Measurements from ENCODE around the gene MRNIP.
"Not testable (repeated sequence)": the region's sequence is repeated elsewhere in the genome, so short reads cannot be mapped to it uniquely, and the experiment has no call there.

Gene MRNIP

DNA sequence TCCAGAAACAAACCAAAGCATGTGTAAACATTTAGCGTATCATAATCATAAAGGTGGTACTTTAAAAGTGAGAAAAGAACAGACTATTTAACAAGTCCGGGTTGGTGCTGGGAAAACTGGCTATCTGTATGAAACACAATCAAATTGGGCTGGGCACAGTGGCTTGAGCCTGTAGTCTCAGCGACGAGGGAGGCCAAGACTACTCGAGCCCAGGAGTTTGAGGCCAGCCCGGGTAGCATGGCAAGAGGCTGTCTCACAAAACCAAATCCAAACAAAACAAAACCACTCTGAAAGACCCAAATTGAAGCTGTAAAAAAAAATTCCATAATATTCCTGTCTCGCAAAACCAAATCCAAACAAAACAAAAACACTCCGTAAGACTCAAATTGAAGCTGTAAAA, 4.3 kb downstream of the MRNIP start:
- Histone ChIP-seq H3K4me1 (ENCODE audit: control insufficient read depth, insufficient read depth, low read length) (peaks cover 5% of the 10 kb centered on the region), H3K9me3 (ENCODE audit: control insufficient read depth, low read length) (no peaks in the 10 kb centered on the region), H3K36me3 (ENCODE audit: control insufficient read depth, insufficient read depth, low read length, severe bottlenecking) (peaks cover 30% of the 10 kb centered on the region), H3K4me3 (ENCODE audit: low read length) (no peak overlapping the region), H3K9ac (ENCODE audit: low read length) (no peak overlapping the region), H3K27me3 (replicated peaks; ENCODE audit: control insufficient read depth, insufficient read depth, low read length) (no peaks in the 10 kb centered on the region)
- DNase-seq (ENCODE audit: low read depth): no peak

DNA sequence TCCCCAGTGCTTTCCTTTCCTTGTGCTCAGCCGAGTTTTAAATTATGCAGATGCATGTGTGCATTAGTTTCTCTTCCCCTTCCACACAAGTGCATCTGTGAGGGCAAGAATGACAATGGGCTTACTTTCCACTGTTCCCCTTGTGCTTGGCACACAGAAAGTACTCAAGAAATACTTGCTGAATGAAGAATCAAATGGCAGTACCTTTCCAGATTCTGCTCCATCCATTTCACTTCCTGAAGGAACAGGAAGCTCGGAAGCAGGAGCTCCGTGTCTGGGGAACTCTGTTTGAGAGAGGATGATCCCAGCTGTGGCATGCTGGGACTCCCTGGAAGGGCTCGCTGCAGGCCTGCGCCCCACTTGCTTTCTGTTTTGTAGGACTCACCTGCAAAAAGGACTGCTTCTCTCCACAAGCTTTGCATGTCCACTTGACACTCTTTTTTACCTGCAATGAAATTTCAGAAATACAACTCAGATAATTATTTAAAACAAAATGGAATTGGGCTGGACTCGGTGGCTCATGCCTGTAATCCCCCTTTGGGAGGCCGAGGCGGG, 5.5 kb downstream of the MRNIP start:
- Histone ChIP-seq H3K27me3 (replicated peaks; ENCODE audit: control insufficient read depth, insufficient read depth, low read length) (no peaks in the 10 kb centered on the region), H3K36me3 (ENCODE audit: control insufficient read depth, insufficient read depth, low read length, severe bottlenecking) (peaks cover 38% of the 10 kb centered on the region), H3K4me1 (ENCODE audit: control insufficient read depth, insufficient read depth, low read length) (peaks cover 5% of the 10 kb centered on the region), H3K4me3 (ENCODE audit: low read length) (no peak overlapping the region), H3K9me3 (ENCODE audit: control insufficient read depth, low read length) (no peaks in the 10 kb centered on the region), H3K9ac (ENCODE audit: low read length) (no peak overlapping the region)
- DNase-seq (ENCODE audit: low read depth): no peak

DNA sequence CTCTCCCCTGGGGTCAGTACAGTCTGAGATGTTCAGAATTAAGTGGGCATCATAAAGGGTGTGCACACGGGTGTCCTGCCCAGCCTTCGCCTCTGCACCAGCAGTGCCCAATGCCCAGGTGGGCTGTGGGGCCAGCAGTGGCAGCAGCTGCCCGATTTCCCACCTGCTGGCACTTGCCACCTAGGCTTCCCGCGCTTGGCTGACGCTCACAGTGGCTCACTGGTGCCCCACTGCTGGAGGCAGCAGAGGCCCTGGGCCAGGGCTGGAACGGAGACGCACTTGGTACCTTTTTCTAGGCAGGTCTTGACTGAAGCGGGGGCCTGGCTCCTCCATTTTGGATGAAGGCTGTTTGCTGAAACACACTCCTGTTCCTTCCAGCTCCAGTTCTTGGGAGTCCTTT, 17.0 kb downstream of the MRNIP start:
- no peak for DNase-seq (ENCODE audit: low read depth)
- H3K9ac ChIP-seq (ENCODE audit: low read length): no peak overlapping the region
- no peak overlapping the region for H3K4me3 ChIP-seq (ENCODE audit: low read length)
- no peaks in the 10 kb centered on the region for H3K4me1 ChIP-seq (ENCODE audit: control insufficient read depth, insufficient read depth, low read length)
- H3K9me3 ChIP-seq (ENCODE audit: control insufficient read depth, low read length): peaks cover 12% of the 10 kb centered on the region
- peaks cover 26% of the 10 kb centered on the region for H3K36me3 ChIP-seq (ENCODE audit: control insufficient read depth, insufficient read depth, low read length, severe bottlenecking)
- H3K27me3 ChIP-seq (replicated peaks; ENCODE audit: control insufficient read depth, insufficient read depth, low read length): no peaks in the 10 kb centered on the region

DNA sequence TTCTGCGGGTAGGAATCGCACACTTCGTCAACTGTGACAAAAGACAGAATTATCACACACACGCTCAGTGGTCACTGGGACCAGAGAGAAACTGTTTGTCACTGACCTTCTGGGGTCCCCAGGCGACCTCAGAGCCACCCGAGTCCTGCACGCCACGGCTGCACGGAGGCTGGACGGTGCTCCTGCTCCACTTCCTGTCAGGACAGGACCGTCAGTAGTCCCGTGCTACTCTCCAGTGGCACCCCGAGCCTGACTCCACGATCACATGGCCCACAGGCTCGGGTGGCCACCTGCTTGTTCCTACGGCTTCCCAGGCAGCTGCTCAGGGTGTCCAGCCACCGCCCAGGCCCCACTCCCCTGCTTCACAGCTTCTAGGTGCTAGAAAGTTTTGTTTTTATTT, 17.9 kb downstream of the MRNIP start:
- Histone ChIP-seq H3K4me3 (ENCODE audit: low read length) (no peak overlapping the region), H3K36me3 (ENCODE audit: control insufficient read depth, insufficient read depth, low read length, severe bottlenecking) (peaks cover 31% of the 10 kb centered on the region), H3K9me3 (ENCODE audit: control insufficient read depth, low read length) (peaks cover 12% of the 10 kb centered on the region), H3K4me1 (ENCODE audit: control insufficient read depth, insufficient read depth, low read length) (no peaks in the 10 kb centered on the region), H3K9ac (ENCODE audit: low read length) (no peak overlapping the region), H3K27me3 (replicated peaks; ENCODE audit: control insufficient read depth, insufficient read depth, low read length) (no peaks in the 10 kb centered on the region)
- DNase-seq (ENCODE audit: low read depth): no peak

DNA sequence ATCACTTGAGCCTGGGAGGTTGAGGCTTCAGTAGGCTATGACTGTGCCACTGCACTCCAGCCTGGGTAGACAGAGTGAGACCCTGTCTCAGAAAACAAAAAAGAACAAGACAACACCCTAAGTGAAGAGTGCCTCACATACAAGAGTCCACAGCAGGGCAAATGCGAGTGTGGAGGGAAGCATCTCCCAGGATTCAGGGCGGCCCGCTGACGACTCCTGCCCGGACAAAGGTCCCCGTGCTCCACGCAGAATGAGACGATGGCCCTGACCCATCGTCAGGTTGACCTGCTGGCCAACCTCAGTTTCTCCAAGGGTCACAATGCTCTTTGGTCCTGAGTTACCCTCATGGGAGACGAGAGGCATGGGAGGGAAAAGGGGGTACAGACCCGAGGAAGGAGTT, 18.3 kb downstream of the MRNIP start:
- DNase-seq (ENCODE audit: low read depth): no peak
- no peaks in the 10 kb centered on the region for H3K27me3 ChIP-seq (replicated peaks; ENCODE audit: control insufficient read depth, insufficient read depth, low read length)
- H3K4me1 ChIP-seq (ENCODE audit: control insufficient read depth, insufficient read depth, low read length): no peaks in the 10 kb centered on the region
- no peak overlapping the region for H3K9ac ChIP-seq (ENCODE audit: low read length)
- peaks cover 12% of the 10 kb centered on the region for H3K9me3 ChIP-seq (ENCODE audit: control insufficient read depth, low read length)
- H3K4me3 ChIP-seq (ENCODE audit: low read length): no peak overlapping the region
- H3K36me3 ChIP-seq (ENCODE audit: control insufficient read depth, insufficient read depth, low read length, severe bottlenecking): peaks cover 35% of the 10 kb centered on the region

DNA sequence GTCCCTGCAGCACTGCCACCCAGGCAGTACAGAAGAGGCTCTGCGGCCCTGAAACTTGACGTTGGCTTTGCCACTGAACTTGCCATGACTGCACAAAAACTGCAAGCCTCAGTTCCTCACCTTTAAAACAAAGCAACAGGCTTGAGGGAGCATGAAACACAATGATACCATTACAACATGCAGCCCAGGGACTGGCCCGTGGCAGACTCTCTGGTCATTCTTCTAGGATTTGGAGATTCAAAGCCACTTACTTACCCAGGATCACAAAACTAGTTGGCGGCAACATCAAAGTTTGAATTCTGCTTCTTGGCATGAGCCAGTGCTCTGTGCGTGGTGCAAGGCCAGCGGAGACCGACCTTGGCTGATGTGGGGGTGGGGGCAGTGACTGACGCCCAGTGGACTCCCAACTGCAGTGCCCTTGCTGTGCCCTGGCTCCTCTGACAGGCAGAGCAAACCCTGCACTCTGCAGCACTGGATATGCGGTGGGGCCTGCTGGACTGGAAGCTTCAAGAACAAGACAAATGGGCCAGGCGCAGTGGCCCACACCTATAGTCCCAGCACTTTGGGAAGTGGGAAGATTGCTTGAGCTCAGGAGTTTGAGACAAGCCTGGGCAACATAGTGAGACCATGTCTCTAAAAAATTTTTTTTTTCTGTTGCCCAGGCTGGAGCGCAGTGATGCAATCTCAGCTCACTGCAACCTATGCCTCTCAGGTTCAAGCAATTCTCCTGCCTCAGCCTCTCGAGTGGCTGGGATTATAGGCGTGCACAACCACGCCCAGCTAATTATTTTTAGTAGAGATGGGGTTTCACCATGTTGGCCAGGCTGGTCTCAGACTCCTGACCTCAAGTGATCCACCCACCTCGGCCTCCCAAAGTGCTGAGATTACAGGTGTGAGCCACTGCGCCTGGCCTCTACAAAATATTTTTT, 19.0 kb downstream of the MRNIP start:
- DNase-seq (ENCODE audit: low read depth): no peak
- H3K9ac ChIP-seq (ENCODE audit: low read length): no peak overlapping the region
- no peaks in the 10 kb centered on the region for H3K27me3 ChIP-seq (replicated peaks; ENCODE audit: control insufficient read depth, insufficient read depth, low read length)
- peaks cover 32% of the 10 kb centered on the region for H3K36me3 ChIP-seq (ENCODE audit: control insufficient read depth, insufficient read depth, low read length, severe bottlenecking)
- no peak overlapping the region for H3K4me3 ChIP-seq (ENCODE audit: low read length)
- peaks cover 5% of the 10 kb centered on the region for H3K9me3 ChIP-seq (ENCODE audit: control insufficient read depth, low read length)
- no peaks in the 10 kb centered on the region for H3K4me1 ChIP-seq (ENCODE audit: control insufficient read depth, insufficient read depth, low read length)

DNA sequence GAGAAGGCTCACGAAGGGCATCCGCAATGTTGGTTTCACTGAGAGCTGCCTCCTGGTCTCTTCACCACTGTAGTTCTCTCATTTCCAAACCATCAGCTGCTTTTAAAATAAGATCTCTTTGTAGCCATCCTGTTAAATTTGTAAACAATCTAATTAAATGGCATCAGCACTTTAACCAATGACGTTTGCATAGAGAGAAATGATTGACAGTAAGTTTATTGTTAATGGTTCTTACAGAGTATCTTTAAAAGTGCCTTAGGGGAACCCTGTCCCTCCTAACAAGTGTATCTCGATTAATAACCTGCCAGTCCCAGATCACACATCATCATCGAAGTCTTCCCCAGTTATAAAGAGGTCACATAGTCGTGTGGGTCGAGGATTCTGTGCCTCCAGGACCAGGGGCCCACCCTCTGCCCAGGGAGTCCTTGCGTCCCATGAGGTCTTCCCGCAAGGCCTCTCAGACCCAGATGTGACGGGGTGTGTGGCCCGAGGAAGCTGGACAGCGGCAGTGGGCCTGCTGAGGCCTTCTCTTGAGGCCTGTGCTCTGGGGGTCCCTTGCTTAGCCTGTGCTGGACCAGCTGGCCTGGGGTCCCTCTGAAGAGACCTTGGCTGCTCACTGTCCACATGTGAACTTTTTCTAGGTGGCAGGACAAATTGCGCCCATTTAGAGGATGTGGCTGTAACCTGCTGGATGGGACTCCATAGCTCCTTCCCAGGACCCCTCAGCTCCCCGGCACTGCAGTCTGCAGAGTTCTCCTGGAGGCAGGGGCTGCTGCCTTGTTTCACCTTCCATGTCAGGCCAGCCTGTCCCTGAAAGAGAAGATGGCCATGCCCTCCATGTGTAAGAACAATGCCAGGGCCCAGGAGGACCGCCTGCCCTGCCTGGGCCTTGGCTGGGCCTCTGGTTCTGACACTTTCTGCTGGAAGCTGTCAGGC, 21.3 kb downstream of the MRNIP start:
- Histone ChIP-seq H3K4me3 (ENCODE audit: low read length) (no peak overlapping the region), H3K4me1 (ENCODE audit: control insufficient read depth, insufficient read depth, low read length) (peaks cover 3% of the 10 kb centered on the region), H3K9ac (ENCODE audit: low read length) (no peak overlapping the region), H3K27me3 (replicated peaks; ENCODE audit: control insufficient read depth, insufficient read depth, low read length) (no peaks in the 10 kb centered on the region), H3K9me3 (ENCODE audit: control insufficient read depth, low read length) (no peaks in the 10 kb centered on the region), H3K36me3 (ENCODE audit: control insufficient read depth, insufficient read depth, low read length, severe bottlenecking) (peaks cover 50% of the 10 kb centered on the region)
- DNase-seq (ENCODE audit: low read depth): no peak

DNA sequence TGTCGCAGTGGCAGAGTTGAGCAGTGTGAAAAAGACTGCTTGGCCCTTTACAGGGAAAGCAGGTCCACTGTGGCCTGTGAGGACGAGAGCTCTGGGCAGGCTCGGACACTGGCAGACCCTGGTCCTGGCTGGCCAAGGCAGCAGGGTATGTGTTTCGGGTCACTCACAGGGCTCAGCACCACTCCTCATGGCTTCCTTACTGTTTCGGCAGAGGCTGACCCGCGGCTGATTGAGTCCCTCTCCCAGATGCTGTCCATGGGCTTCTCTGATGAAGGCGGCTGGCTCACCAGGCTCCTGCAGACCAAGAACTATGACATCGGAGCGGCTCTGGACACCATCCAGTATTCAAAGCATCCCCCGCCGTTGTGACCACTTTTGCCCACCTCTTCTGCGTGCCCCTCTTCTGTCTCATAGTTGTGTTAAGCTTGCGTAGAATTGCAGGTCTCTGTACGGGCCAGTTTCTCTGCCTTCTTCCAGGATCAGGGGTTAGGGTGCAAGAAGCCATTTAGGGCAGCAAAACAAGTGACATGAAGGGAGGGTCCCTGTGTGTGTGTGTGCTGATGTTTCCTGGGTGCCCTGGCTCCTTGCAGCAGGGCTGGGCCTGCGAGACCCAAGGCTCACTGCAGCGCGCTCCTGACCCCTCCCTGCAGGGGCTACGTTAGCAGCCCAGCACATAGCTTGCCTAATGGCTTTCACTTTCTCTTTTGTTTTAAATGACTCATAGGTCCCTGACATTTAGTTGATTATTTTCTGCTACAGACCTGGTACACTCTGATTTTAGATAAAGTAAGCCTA, 22.2 kb downstream of the MRNIP start:
- Histone ChIP-seq H3K4me3 (ENCODE audit: low read length) (no peak overlapping the region), H3K36me3 (ENCODE audit: control insufficient read depth, insufficient read depth, low read length, severe bottlenecking) (peaks cover 59% of the 10 kb centered on the region), H3K27me3 (replicated peaks; ENCODE audit: control insufficient read depth, insufficient read depth, low read length) (no peaks in the 10 kb centered on the region), H3K4me1 (ENCODE audit: control insufficient read depth, insufficient read depth, low read length) (peaks cover 3% of the 10 kb centered on the region), H3K9ac (ENCODE audit: low read length) (no peak overlapping the region), H3K9me3 (ENCODE audit: control insufficient read depth, low read length) (no peaks in the 10 kb centered on the region)
- DNase-seq (ENCODE audit: low read depth): no peak

DNA sequence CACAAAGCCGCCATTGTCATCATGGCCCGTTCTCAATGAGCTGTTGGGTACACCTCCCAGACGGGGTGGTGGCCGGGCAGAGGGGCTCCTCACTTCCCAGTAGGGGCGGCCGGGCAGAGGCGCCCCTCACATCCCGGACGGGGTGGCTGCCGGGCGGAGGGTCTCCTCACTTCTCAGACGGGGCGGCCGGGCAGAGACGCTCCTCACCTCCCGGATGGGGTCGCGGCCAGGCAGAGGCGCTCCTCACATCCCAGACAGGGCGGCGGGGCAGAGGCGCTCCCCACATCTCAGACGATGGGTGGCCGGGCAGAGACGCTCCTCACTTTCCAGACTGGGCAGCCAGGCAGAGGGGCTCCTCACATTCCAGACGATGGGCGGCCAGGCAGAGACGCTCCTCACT, 23.7 kb downstream of the MRNIP start:
- not testable (repeated sequence) for H3K27me3 ChIP-seq (replicated peaks; ENCODE audit: control insufficient read depth, insufficient read depth, low read length); DNase-seq (ENCODE audit: low read depth); H3K9ac ChIP-seq (ENCODE audit: low read length); H3K4me3 ChIP-seq (ENCODE audit: low read length); H3K9me3 ChIP-seq (ENCODE audit: control insufficient read depth, low read length); H3K4me1 ChIP-seq (ENCODE audit: control insufficient read depth, insufficient read depth, low read length)
- H3K36me3 ChIP-seq (ENCODE audit: control insufficient read depth, insufficient read depth, low read length, severe bottlenecking): peaks cover 75% of the 10 kb centered on the region

DNA sequence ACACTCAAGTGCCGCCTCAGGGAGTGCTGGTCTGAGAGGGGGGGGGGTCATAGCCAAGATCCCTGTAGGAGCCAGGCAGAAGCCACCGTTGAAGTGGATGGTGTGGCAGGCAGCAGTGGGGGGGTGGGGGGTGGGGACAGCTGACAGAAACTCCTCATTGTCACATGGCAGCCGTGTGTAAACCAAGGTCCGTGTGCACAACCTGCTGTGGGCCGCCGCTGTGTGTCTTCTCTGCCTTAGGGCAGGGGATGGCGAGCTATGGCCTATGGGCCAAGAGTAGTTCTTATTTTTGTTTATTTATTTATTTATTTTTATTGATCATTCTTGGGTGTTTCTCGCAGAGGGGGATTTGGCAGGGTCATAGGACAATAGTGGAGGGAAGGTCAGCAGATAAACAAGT, 24.5 kb downstream of the MRNIP start:
- Histone ChIP-seq H3K4me3 (ENCODE audit: low read length) (no peak overlapping the region), H3K9ac (ENCODE audit: low read length) (no peak overlapping the region), H3K4me1 (ENCODE audit: control insufficient read depth, insufficient read depth, low read length) (peaks cover 4% of the 10 kb centered on the region), H3K36me3 (ENCODE audit: control insufficient read depth, insufficient read depth, low read length, severe bottlenecking) (peaks cover 82% of the 10 kb centered on the region), H3K9me3 (ENCODE audit: control insufficient read depth, low read length) (no peaks in the 10 kb centered on the region), H3K27me3 (replicated peaks; ENCODE audit: control insufficient read depth, insufficient read depth, low read length) (no peaks in the 10 kb centered on the region)
- DNase-seq (ENCODE audit: low read depth): no peak

Measured in adipocyte (in vitro differentiated cells).